H9 (cell line): ENCODE results near the gene NKRF. TPM values are rescaled to one million over a fixed set of nuclear protein-coding genes. Genes with fewer than 3 reads are reported as not detected.

Experiments used
- DNase-seq: peaks from one replicate; pipeline ENCODE4 v3.0.0-alpha.2; 2017
- H2AFZ ChIP-seq: one replicate; pipeline ENCODE4 v1.6.1; 2013; ENCODE audit warnings: mild to moderate bottlenecking, low read length, control low read depth, moderate library complexity
- H2AK5ac ChIP-seq: 2 replicates; pipeline ENCODE4 v1.6.1; 2013; ENCODE audit warnings: low read length, control low read depth, mixed read lengths; ENCODE audit not compliant: insufficient read length
- H2BK120ac ChIP-seq: one replicate; pipeline ENCODE4 v1.6.1; 2013; ENCODE audit warnings: low read depth, mild to moderate bottlenecking, low read length, control low read depth, inconsistent platforms; ENCODE audit not compliant: poor library complexity, severe bottlenecking
- H2BK12ac ChIP-seq: 2 replicates; pipeline ENCODE4 v1.6.1; 2013; ENCODE audit warnings: low read length, control low read depth, mixed read lengths, low read depth; ENCODE audit not compliant: insufficient read length
- H2BK15ac ChIP-seq: 2 replicates; pipeline ENCODE4 v1.6.1; 2013; ENCODE audit warnings: low read depth, low read length, control low read depth
- H2BK20ac ChIP-seq: one replicate; pipeline ENCODE4 v1.6.1; 2013; ENCODE audit warnings: low read depth, mild to moderate bottlenecking, low read length, control low read depth, inconsistent platforms; ENCODE audit not compliant: poor library complexity, severe bottlenecking
- H2BK5ac ChIP-seq: 2 replicates; pipeline ENCODE4 v1.6.1; 2013; ENCODE audit warnings: low read length, control low read depth, mixed read lengths; ENCODE audit not compliant: insufficient read length
- H3K14ac ChIP-seq: 2 replicates; pipeline ENCODE4 v1.6.1; 2013; ENCODE audit warnings: low read length, control low read depth; ENCODE audit not compliant: insufficient read depth
- H3K18ac ChIP-seq: 2 replicates; pipeline ENCODE4 v1.6.1; 2013; ENCODE audit warnings: low read depth, mild to moderate bottlenecking, mixed read lengths, low read length, control low read depth; ENCODE audit not compliant: insufficient read length
- H3K23ac ChIP-seq: 2 replicates; pipeline ENCODE4 v1.6.1; 2013; ENCODE audit warnings: low read length, control low read depth, mixed read lengths, low read depth; ENCODE audit not compliant: insufficient read length
- H3K23me2 ChIP-seq: 2 replicates; pipeline ENCODE4 v1.6.1; 2013; ENCODE audit warnings: low read depth, mild to moderate bottlenecking, mixed read lengths, low read length, control low read depth; ENCODE audit not compliant: insufficient read length, poor library complexity, severe bottlenecking
- H3K27ac ChIP-seq: 2 replicates; pipeline ENCODE4 v1.5.1; 2013; ENCODE audit warnings: low read length, control low read depth, mixed read lengths, low read depth; ENCODE audit not compliant: insufficient read length
- H3K27me3 ChIP-seq: 2 replicates; pipeline ENCODE4 v1.6.1; 2013; ENCODE audit warnings: low read length, control low read depth, inconsistent platforms; ENCODE audit not compliant: insufficient read depth
- H3K4ac ChIP-seq: 2 replicates; pipeline ENCODE4 v1.6.1; 2013; ENCODE audit warnings: low read depth, mild to moderate bottlenecking, control low read depth, inconsistent platforms, low read length, moderate library complexity
- H3K4me1 ChIP-seq: 2 replicates; pipeline ENCODE4 v1.6.1; 2013; ENCODE audit warnings: low read length, control low read depth, inconsistent platforms; ENCODE audit not compliant: insufficient read depth
- H3K4me2 ChIP-seq: 2 replicates; pipeline ENCODE4 v1.6.1; 2013; ENCODE audit warnings: low read length, control low read depth, mixed read lengths; ENCODE audit not compliant: insufficient read length, insufficient read depth
- H3K56ac ChIP-seq: 2 replicates; pipeline ENCODE4 v1.6.1; 2013; ENCODE audit warnings: low read depth, mild to moderate bottlenecking, mixed read lengths, low read length, control low read depth; ENCODE audit not compliant: insufficient read length
- H3K79me1 ChIP-seq: 2 replicates; pipeline ENCODE4 v1.6.1; 2013; ENCODE audit warnings: low read depth, mild to moderate bottlenecking, moderate library complexity, low read length, control low read depth, inconsistent platforms; ENCODE audit not compliant: insufficient read depth, poor library complexity, severe bottlenecking
- H3K79me2 ChIP-seq: 2 replicates; pipeline ENCODE4 v1.6.1; 2013; ENCODE audit warnings: low read length, control low read depth, inconsistent platforms; ENCODE audit not compliant: insufficient read depth
- H3K9ac ChIP-seq: 2 replicates; pipeline ENCODE4 v1.6.1; 2013; ENCODE audit warnings: low read length, control low read depth, mixed read lengths; ENCODE audit not compliant: insufficient read length; ENCODE audit errors: extremely low read depth
- H3K9me3 ChIP-seq: one replicate; pipeline ENCODE4 v1.6.1; 2013; ENCODE audit warnings: low read depth, low read length, inconsistent platforms; ENCODE audit not compliant: control insufficient read depth
- H3T11ph ChIP-seq: one replicate; pipeline ENCODE4 v1.6.1; 2013; ENCODE audit warnings: mild to moderate bottlenecking, low read length, control low read depth, inconsistent platforms
- H4K20me1 ChIP-seq: one replicate; pipeline ENCODE4 v1.6.1; 2013; ENCODE audit not compliant: control insufficient read depth, insufficient read length, insufficient read depth
- H4K5ac ChIP-seq: 2 replicates; pipeline ENCODE4 v1.6.1; 2013; ENCODE audit warnings: low read depth, mild to moderate bottlenecking, mixed read lengths, low read length, control low read depth; ENCODE audit not compliant: insufficient read length
- H4K8ac ChIP-seq: replicated peaks from 2 replicates; pipeline ENCODE4 v1.6.1; 2013; ENCODE audit warnings: low read length, control low read depth, mixed read lengths, low read depth; ENCODE audit not compliant: insufficient read length
- H4K91ac ChIP-seq: 2 replicates; pipeline ENCODE4 v1.6.1; 2013; ENCODE audit warnings: low read depth, mild to moderate bottlenecking, moderate library complexity, mixed read lengths, low read length, control low read depth; ENCODE audit not compliant: insufficient read length
- H3K27ac Mint-ChIP-seq, 3 experiments: 2 replicates in 2 of 3; 3 replicates in 1 of 3; pipeline ENCODE4 v1.8.0; 2020 to 2021; ENCODE audit warnings: mixed read lengths in 3 of 3, mild to moderate bottlenecking in 1 of 3, moderate library complexity in 1 of 3
- H3K27me3 Mint-ChIP-seq: 2 replicates; pipeline ENCODE4 v1.8.0; 2021; ENCODE audit warnings: low read depth, mild to moderate bottlenecking, moderate library complexity, mixed read lengths
- H3K36me3 Mint-ChIP-seq, 3 experiments: 2 replicates in 2 of 3; 3 replicates in 1 of 3; pipeline ENCODE4 v1.8.0; 2020 to 2021; ENCODE audit warnings: low read depth in 3 of 3, mixed read lengths in 3 of 3; ENCODE audit not compliant: insufficient read depth in 1 of 3
- H3K4me1 Mint-ChIP-seq, 2 experiments: 2 replicates each; pipeline ENCODE4 v1.8.0; 2020; ENCODE audit warnings: mixed read lengths in 2 of 2
- H3K4me3 Mint-ChIP-seq, 2 experiments: 2 replicates in 1 of 2; 3 replicates in 1 of 2; pipeline ENCODE4 v1.8.0; 2020 to 2021; ENCODE audit warnings: mild to moderate bottlenecking in 2 of 2, mixed read lengths in 2 of 2, moderate library complexity in 1 of 2
- H3K9me3 Mint-ChIP-seq, 2 experiments: 2 replicates in 1 of 2; 3 replicates in 1 of 2; pipeline ENCODE4 v1.8.0; 2020; ENCODE audit warnings: mild to moderate bottlenecking in 2 of 2, mixed read lengths in 2 of 2, moderate library complexity in 1 of 2
- WGBS: extraction: QIAGEN DNeasy Blood & Tissue Kit; methylation state at CpG from one replicate; pipeline ENCODE4 v1.1.7; 2013; ENCODE audit warnings: missing lambda C conversion rate, low lambda C conversion rate, mixed read lengths; ENCODE audit not compliant: insufficient read length; ENCODE audit errors: extremely low coverage; 5-methylcytosine and 5-hydroxymethylcytosine counted together
- microRNA-seq: library from miRNA; unstranded; fragments of <30 nt; microRNA quantifications from one replicate; pipeline ENCODE4, GENCODE V29; 2020; ENCODE audit warnings: borderline microRNAs expressed
- total RNA-seq: library from RNA; stranded (reverse); gene quantifications from 2 replicates; pipeline ENCODE4 v1.2.1, GENCODE V29; 2021
- TF ChIP-seq, protein P1 (sequence below): fragments of 200-600 bp; sonication (generic); conservative IDR thresholded peaks from 3 replicates; pipeline ENCODE4 v1.8.0; 2021; ENCODE audit warnings: antibody characterized with exemption, mild to moderate bottlenecking

The NKRF gene
- total RNA-seq, 1 experiment from 2014 or later, result 15.1 TPM

DNA sequence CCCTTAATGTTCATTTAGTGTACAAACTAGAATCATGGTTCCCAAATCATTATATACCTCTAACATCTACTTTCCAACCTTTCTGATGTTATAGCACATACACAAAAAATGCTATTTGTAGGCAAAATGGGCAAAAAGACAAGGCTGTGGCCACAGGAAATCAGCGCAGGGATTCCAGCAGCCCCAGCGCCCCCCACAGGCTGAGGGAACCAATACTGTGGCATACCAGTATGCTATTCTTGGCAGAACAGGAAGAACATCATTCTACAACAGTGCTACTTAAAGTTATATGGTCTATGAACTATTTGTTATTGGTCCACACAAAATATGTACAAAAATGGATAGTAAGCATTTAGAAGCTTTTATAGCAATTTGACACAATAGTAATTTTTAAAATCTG, 66.4 kb downstream of the NKRF start:
- Histone ChIP-seq H3K79me1 (no peaks in the 10 kb centered on the region), H3K14ac (no peak overlapping the region), H3K4me1 (no peaks in the 10 kb centered on the region; the same call in 1 of the 2 replicates), H3K18ac (no peak overlapping the region), H3K4ac (no peak overlapping the region), H2AK5ac (no peak overlapping the region), H4K8ac (no peak overlapping the region), H4K20me1 (no peaks in the 10 kb centered on the region), H3K27me3 (no peaks in the 10 kb centered on the region), H2AFZ (no peak overlapping the region), H4K5ac (no peak overlapping the region), H3K9me3 (peaks cover 25% of the 10 kb centered on the region), H2BK5ac (no peak overlapping the region), H2BK12ac (no peak overlapping the region), H2BK20ac (no peak overlapping the region), H3K56ac (no peak overlapping the region), H2BK15ac (no peak overlapping the region), H3K4me2 (no peak overlapping the region), H3K9ac (no peak overlapping the region), H3T11ph (no peak overlapping the region), H3K79me2 (no peaks in the 10 kb centered on the region), H3K23me2 (no peaks in the 10 kb centered on the region), H3K27ac (no peak overlapping the region), H2BK120ac (no peak overlapping the region), H3K23ac (no peak overlapping the region), H4K91ac (no peak overlapping the region)
- WGBS, result no CpG with 5 or more reads among the region's 2 CpGs
- Mint-ChIP-seq H3K27me3 (no peaks in the 10 kb centered on the region), H3K4me1 (peaks cover 0 to 8% of the 10 kb centered on the region in 2 experiments; a peak in 1 of 4 replicates), H3K9me3 (peaks cover 52 to 56% of the 10 kb centered on the region in 2 experiments), H3K36me3 (peaks cover 9 to 48% (median 17%) of the 10 kb centered on the region in 3 experiments; a peak in 6 of 7 replicates), H3K4me3 (no peak overlapping the region), H3K27ac (no peak overlapping the region)
- no peak for DNase-seq
- TF ChIP-seq, protein P1, sequence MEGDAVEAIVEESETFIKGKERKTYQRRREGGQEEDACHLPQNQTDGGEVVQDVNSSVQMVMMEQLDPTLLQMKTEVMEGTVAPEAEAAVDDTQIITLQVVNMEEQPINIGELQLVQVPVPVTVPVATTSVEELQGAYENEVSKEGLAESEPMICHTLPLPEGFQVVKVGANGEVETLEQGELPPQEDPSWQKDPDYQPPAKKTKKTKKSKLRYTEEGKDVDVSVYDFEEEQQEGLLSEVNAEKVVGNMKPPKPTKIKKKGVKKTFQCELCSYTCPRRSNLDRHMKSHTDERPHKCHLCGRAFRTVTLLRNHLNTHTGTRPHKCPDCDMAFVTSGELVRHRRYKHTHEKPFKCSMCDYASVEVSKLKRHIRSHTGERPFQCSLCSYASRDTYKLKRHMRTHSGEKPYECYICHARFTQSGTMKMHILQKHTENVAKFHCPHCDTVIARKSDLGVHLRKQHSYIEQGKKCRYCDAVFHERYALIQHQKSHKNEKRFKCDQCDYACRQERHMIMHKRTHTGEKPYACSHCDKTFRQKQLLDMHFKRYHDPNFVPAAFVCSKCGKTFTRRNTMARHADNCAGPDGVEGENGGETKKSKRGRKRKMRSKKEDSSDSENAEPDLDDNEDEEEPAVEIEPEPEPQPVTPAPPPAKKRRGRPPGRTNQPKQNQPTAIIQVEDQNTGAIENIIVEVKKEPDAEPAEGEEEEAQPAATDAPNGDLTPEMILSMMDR, result peak; percentile 50

Small RNA genes within 50 kb of the gene (microRNA-seq; reads per million reads assigned to microRNA genes)
- gene MIR766, result 8.4 reads per million, percentile 43 among the genes with 10 or more reads in this experiment

Other genes with a start within 250 kb of the NKRF start
- 3.7 and 4.2 TPM in 2 replicates for gene SLC25A43, start 207.1 kb downstream of the NKRF start, total RNA-seq
- gene SLC25A5, start 138.0 kb downstream of the NKRF start, total RNA-seq, result 454 and 472 TPM in 2 replicates
- gene STEEP1, start 41.0 kb downstream of the NKRF start, total RNA-seq, result 30.3 and 30.4 TPM in 2 replicates
- 54.7 and 54.8 TPM in 2 replicates for gene UBE2A, start 31.9 kb downstream of the NKRF start, total RNA-seq
- 22.9 and 23.1 TPM in 2 replicates for gene SEPTIN6, start 86.7 kb upstream of the NKRF start, total RNA-seq
- gene SOWAHD, start 152.2 kb upstream of the NKRF start, total RNA-seq, result 0.92 and 0.98 TPM in 2 replicates
- 2,033 and 2,054 TPM in 2 replicates for gene RPL39, start 185.2 kb upstream of the NKRF start, total RNA-seq
- 29.8 and 31.5 TPM in 2 replicates for gene UPF3B, start 246.5 kb upstream of the NKRF start, total RNA-seq